ENCODE measurements around the gene CMTR1. TPM values are rescaled to one million over a fixed set of nuclear protein-coding genes. Genes with fewer than 3 reads are reported as not detected.

The CMTR1 gene
- total RNA-seq, 1 experiment from 2014 or later, result 32.3 TPM

DNA sequence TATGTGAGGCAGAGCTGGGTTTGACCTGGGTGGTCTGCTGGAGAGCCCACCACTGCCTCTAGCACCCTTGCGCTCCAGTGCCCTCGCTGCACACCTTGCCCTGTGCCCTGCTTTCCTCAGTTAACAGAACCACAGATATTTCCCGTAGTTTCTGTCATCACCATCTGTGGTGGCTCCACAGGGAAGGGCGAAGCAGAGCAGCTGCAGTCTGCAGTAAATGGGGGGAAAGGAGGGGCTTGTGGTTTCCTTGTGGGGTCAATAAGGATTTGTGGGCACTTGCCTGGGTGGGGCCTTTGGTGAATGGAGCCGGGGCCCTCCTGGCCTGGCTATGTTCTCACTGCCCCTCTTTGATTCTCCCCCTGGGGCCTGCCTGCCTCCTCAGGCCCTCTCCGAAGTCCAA, 87.9 kb downstream of the CMTR1 start:
- no peak for DNase-seq (ENCODE audit: low spot score)
- TF ChIP-seq, protein P1, sequence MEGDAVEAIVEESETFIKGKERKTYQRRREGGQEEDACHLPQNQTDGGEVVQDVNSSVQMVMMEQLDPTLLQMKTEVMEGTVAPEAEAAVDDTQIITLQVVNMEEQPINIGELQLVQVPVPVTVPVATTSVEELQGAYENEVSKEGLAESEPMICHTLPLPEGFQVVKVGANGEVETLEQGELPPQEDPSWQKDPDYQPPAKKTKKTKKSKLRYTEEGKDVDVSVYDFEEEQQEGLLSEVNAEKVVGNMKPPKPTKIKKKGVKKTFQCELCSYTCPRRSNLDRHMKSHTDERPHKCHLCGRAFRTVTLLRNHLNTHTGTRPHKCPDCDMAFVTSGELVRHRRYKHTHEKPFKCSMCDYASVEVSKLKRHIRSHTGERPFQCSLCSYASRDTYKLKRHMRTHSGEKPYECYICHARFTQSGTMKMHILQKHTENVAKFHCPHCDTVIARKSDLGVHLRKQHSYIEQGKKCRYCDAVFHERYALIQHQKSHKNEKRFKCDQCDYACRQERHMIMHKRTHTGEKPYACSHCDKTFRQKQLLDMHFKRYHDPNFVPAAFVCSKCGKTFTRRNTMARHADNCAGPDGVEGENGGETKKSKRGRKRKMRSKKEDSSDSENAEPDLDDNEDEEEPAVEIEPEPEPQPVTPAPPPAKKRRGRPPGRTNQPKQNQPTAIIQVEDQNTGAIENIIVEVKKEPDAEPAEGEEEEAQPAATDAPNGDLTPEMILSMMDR (conservative IDR thresholded peaks at IDR 0.05; ENCODE audit: low read depth, low read length), result no peak
- TF ChIP-seq EZH2 (IDR thresholded peaks at IDR 0.05; ENCODE audit: borderline replicate concordance, low read depth, low read length, poor library complexity, severe bottlenecking), result no peak
- H3K4me3 ChIP-seq (ENCODE audit: low read depth, low read length, poor library complexity, severe bottlenecking), result no peak overlapping the region
- H3K27ac ChIP-seq (ENCODE audit: low read depth, low read length, poor library complexity, severe bottlenecking), result no peak overlapping the region
- no peaks in the 10 kb centered on the region for H3K36me3 ChIP-seq (ENCODE audit: insufficient read depth, low read length, poor library complexity, severe bottlenecking)
- no TSS peak for BruUV-seq (replicated peaks)
- CTCF ChIA-PET, result no interaction called here
- H3K4me1 ChIP-seq (ENCODE audit: insufficient read depth, low read length, poor library complexity, severe bottlenecking), result no peaks in the 10 kb centered on the region
- intact Hi-C loops (cut with micrococcal nuclease; ENCODE audit: unreplicated experiment), result no loop called here
- no peaks in the 10 kb centered on the region for H3K27me3 ChIP-seq (replicated peaks; ENCODE audit: insufficient read depth, low read depth, low read length, poor library complexity)
- no peaks in the 10 kb centered on the region for H3K9me3 ChIP-seq (ENCODE audit: low read depth, low read length, poor library complexity, severe bottlenecking)
- POLR2A ChIA-PET (ENCODE audit: low non-redundant PET), result no interaction called here

GRCh38 chr6:37521674-37522073, 88.7 kb downstream of the CMTR1 start:
- POLR2A ChIA-PET (ENCODE audit: low non-redundant PET), result no interaction called here
- no peaks in the 10 kb centered on the region for H3K27me3 ChIP-seq (replicated peaks; ENCODE audit: insufficient read depth, low read depth, low read length, poor library complexity)
- CTCF ChIA-PET, result no interaction called here
- TF ChIP-seq EZH2 (IDR thresholded peaks at IDR 0.05; ENCODE audit: borderline replicate concordance, low read depth, low read length, poor library complexity, severe bottlenecking), result no peak
- TF ChIP-seq, protein P1 (conservative IDR thresholded peaks at IDR 0.05; ENCODE audit: low read depth, low read length), result no peak
- H3K36me3 ChIP-seq (ENCODE audit: insufficient read depth, low read length, poor library complexity, severe bottlenecking), result no peaks in the 10 kb centered on the region
- H3K9me3 ChIP-seq (ENCODE audit: low read depth, low read length, poor library complexity, severe bottlenecking), result no peaks in the 10 kb centered on the region
- H3K27ac ChIP-seq (ENCODE audit: low read depth, low read length, poor library complexity, severe bottlenecking), result no peak overlapping the region
- no TSS peak for BruUV-seq (replicated peaks)
- no peak for DNase-seq (ENCODE audit: low spot score)
- no peaks in the 10 kb centered on the region for H3K4me1 ChIP-seq (ENCODE audit: insufficient read depth, low read length, poor library complexity, severe bottlenecking)
- intact Hi-C loops (cut with micrococcal nuclease; ENCODE audit: unreplicated experiment), result no loop called here
- no peak overlapping the region for H3K4me3 ChIP-seq (ENCODE audit: low read depth, low read length, poor library complexity, severe bottlenecking)

DNA sequence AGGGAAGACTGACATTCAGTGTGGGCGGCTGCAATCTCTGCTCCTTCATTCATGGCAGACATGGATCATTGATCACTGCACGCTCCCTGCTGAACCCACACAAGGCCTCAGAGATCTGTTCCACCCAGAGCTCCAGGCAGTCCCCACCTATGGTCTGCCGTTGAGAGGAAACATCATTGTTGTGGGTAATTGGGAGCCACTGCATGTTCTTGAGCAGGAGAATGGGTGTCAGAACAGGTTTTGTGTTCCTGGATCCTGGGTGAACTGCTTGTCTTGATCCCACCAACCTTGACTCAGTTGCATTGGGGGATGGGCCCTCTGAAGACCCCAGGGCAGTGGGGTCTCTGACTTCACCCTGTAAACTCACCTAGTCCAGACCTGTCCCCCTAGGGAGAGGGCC, 89.8 kb downstream of the CMTR1 start:
- Histone ChIP-seq H3K9me3 (ENCODE audit: low read depth, low read length, poor library complexity, severe bottlenecking) (no peaks in the 10 kb centered on the region), H3K4me3 (ENCODE audit: low read depth, low read length, poor library complexity, severe bottlenecking) (no peak overlapping the region), H3K36me3 (ENCODE audit: insufficient read depth, low read length, poor library complexity, severe bottlenecking) (no peaks in the 10 kb centered on the region), H3K4me1 (ENCODE audit: insufficient read depth, low read length, poor library complexity, severe bottlenecking) (no peaks in the 10 kb centered on the region), H3K27ac (ENCODE audit: low read depth, low read length, poor library complexity, severe bottlenecking) (no peak overlapping the region), H3K27me3 (replicated peaks; ENCODE audit: insufficient read depth, low read depth, low read length, poor library complexity) (no peaks in the 10 kb centered on the region)
- intact Hi-C loops (cut with micrococcal nuclease; ENCODE audit: unreplicated experiment), result no loop called here
- BruUV-seq (replicated peaks), result no TSS peak
- TF ChIP-seq, protein P1 (conservative IDR thresholded peaks at IDR 0.05; ENCODE audit: low read depth, low read length), result no peak
- no peak for TF ChIP-seq EZH2 (IDR thresholded peaks at IDR 0.05; ENCODE audit: borderline replicate concordance, low read depth, low read length, poor library complexity, severe bottlenecking)
- ChIA-PET POLR2A (ENCODE audit: low non-redundant PET) (no interaction called here), CTCF (no interaction called here)
- DNase-seq (ENCODE audit: low spot score), result no peak

Measured in A673 (cell line).